ENCODE measurements around the gene UGT1A8. TPM values are rescaled to one million over a fixed set of nuclear protein-coding genes. Genes with fewer than 3 reads are reported as not detected.

Gene UGT1A8
- total RNA-seq, 5 donors from 2014 or later (not counting 1 experiment from before 2014, with no cell fraction given), result not detected

- no peaks in the 10 kb centered on the region for H3K36me3 Mint-ChIP-seq
- H3K4me3 Mint-ChIP-seq, result no peak overlapping the region
- ChIA-PET POLR2A (no interaction called here), CTCF (no interaction called here)
- no peak overlapping the region for H3K27ac ChIP-seq (ENCODE audit: low read length)
- H3K36me3 ChIP-seq (ENCODE audit: control insufficient read depth in 2 of 2, extremely low read depth in 1 of 2, insufficient read depth in 1 of 2, low read length in 1 of 2), result no peaks in the 10 kb centered on the region
- no peak overlapping the region for H3K4me3 ChIP-seq (ENCODE audit: control insufficient read depth in 1 of 2, extremely low read depth in 1 of 2, low read length in 1 of 2)
- H3K9me3 Mint-ChIP-seq, result no peaks in the 10 kb centered on the region
- no peak overlapping the region for H3K27ac Mint-ChIP-seq
- no peaks in the 10 kb centered on the region for H3K9me3 ChIP-seq
- H3K27me3 Mint-ChIP-seq, result peaks cover 14 to 39% of the 10 kb centered on the region in 2 donors
- DNase-seq (no peak), ATAC-seq (replicated peaks in 1 of 4) (no peak)
- H3K4me1 ChIP-seq (ENCODE audit: control insufficient read depth in 1 of 2, extremely low read depth in 1 of 2, insufficient read depth in 2 of 2, low read length in 2 of 2), result no peaks in the 10 kb centered on the region
- H3K27me3 ChIP-seq (replicated peaks in 1 of 2; ENCODE audit: control insufficient read depth in 2 of 2, extremely low read depth in 1 of 2, insufficient read depth in 2 of 2, low read length in 1 of 2), result peaks cover 0 to 48% of the 10 kb centered on the region in 2 experiments
- H3K4me1 Mint-ChIP-seq, result peaks cover 0 to 5% (median 0%) of the 10 kb centered on the region in 3 donors
- no CpG with 5 or more reads among the region's 6 CpGs for WGBS (ENCODE audit: insufficient coverage)
Observed at GRCh38 chr2:233815861-233816260, 198.4 kb downstream of the UGT1A8 start.

GRCh38 chr2:233816334-233816733 lies 198.9 kb downstream of the UGT1A8 start:
- H3K9me3 ChIP-seq, result no peaks in the 10 kb centered on the region
- Mint-ChIP-seq H3K4me3 (no peak overlapping the region), H3K27me3 (peaks cover 14 to 38% of the 10 kb centered on the region in 2 donors), H3K36me3 (no peaks in the 10 kb centered on the region), H3K27ac (no peak overlapping the region), H3K9me3 (no peaks in the 10 kb centered on the region), H3K4me1 (peaks cover 0 to 5% (median 0%) of the 10 kb centered on the region in 3 donors)
- WGBS (ENCODE audit: insufficient coverage), result no CpG with 5 or more reads among the region's 2 CpGs
- no peak overlapping the region for H3K27ac ChIP-seq (ENCODE audit: low read length)
- ChIA-PET CTCF (no interaction called here), POLR2A (no interaction called here)
- H3K4me1 ChIP-seq (ENCODE audit: control insufficient read depth in 1 of 2, extremely low read depth in 1 of 2, insufficient read depth in 2 of 2, low read length in 2 of 2), result no peaks in the 10 kb centered on the region
- ATAC-seq (replicated peaks in 1 of 4) (no peak), DNase-seq (peak in 1 of 35 experiments; percentile 5)
- peaks cover 0 to 47% of the 10 kb centered on the region in 2 experiments for H3K27me3 ChIP-seq (replicated peaks in 1 of 2; ENCODE audit: control insufficient read depth in 2 of 2, extremely low read depth in 1 of 2, insufficient read depth in 2 of 2, low read length in 1 of 2)
- H3K36me3 ChIP-seq (ENCODE audit: control insufficient read depth in 2 of 2, extremely low read depth in 1 of 2, insufficient read depth in 1 of 2, low read length in 1 of 2), result no peaks in the 10 kb centered on the region
- H3K4me3 ChIP-seq (ENCODE audit: control insufficient read depth in 1 of 2, extremely low read depth in 1 of 2, low read length in 1 of 2), result no peak overlapping the region

GRCh38 chr2:233816771-233817170 lies 199.3 kb downstream of the UGT1A8 start:
- Histone ChIP-seq H3K36me3 (ENCODE audit: control insufficient read depth in 2 of 2, extremely low read depth in 1 of 2, insufficient read depth in 1 of 2, low read length in 1 of 2) (no peaks in the 10 kb centered on the region), H3K4me3 (ENCODE audit: control insufficient read depth in 1 of 2, extremely low read depth in 1 of 2, low read length in 1 of 2) (no peak overlapping the region), H3K4me1 (ENCODE audit: control insufficient read depth in 1 of 2, extremely low read depth in 1 of 2, insufficient read depth in 2 of 2, low read length in 2 of 2) (no peaks in the 10 kb centered on the region), H3K9me3 (no peaks in the 10 kb centered on the region), H3K27me3 (replicated peaks in 1 of 2; ENCODE audit: control insufficient read depth in 2 of 2, extremely low read depth in 1 of 2, insufficient read depth in 2 of 2, low read length in 1 of 2) (peaks cover 0 to 45% of the 10 kb centered on the region in 2 experiments), H3K27ac (ENCODE audit: low read length) (no peak overlapping the region)
- peaks cover 0 to 5% (median 0%) of the 10 kb centered on the region in 3 donors for H3K4me1 Mint-ChIP-seq
- H3K4me3 Mint-ChIP-seq, result no peak overlapping the region
- no peak for DNase-seq
- WGBS (ENCODE audit: insufficient coverage), result 100% methylated on average over 2 of the region's 4 CpGs
- peaks cover 14 to 37% of the 10 kb centered on the region in 2 donors for H3K27me3 Mint-ChIP-seq
- no peak overlapping the region for H3K27ac Mint-ChIP-seq
- H3K36me3 Mint-ChIP-seq, result no peaks in the 10 kb centered on the region
- POLR2A ChIA-PET, result no interaction called here
- no peak for ATAC-seq (replicated peaks in 1 of 4)
- no peaks in the 10 kb centered on the region for H3K9me3 Mint-ChIP-seq
- CTCF ChIA-PET, result no interaction called here

GRCh38 chr2:233817361-233817911 lies 200.0 kb downstream of the UGT1A8 start:
- Histone ChIP-seq H3K4me1 (ENCODE audit: control insufficient read depth in 1 of 2, extremely low read depth in 1 of 2, insufficient read depth in 2 of 2, low read length in 2 of 2) (no peaks in the 10 kb centered on the region), H3K9me3 (no peaks in the 10 kb centered on the region), H3K4me3 (ENCODE audit: control insufficient read depth in 1 of 2, extremely low read depth in 1 of 2, low read length in 1 of 2) (no peak overlapping the region), H3K27me3 (replicated peaks in 1 of 2; ENCODE audit: control insufficient read depth in 2 of 2, extremely low read depth in 1 of 2, insufficient read depth in 2 of 2, low read length in 1 of 2) (peaks cover 0 to 52% of the 10 kb centered on the region in 2 experiments), H3K36me3 (ENCODE audit: control insufficient read depth in 2 of 2, extremely low read depth in 1 of 2, insufficient read depth in 1 of 2, low read length in 1 of 2) (no peaks in the 10 kb centered on the region), H3K27ac (ENCODE audit: low read length) (no peak overlapping the region)
- ATAC-seq (replicated peaks in 1 of 4) (no peak), DNase-seq (peak in 1 of 35 experiments; percentile 22)
- CTCF ChIA-PET, result no interaction called here
- POLR2A ChIA-PET, result no interaction called here
- no peak overlapping the region for H3K27ac Mint-ChIP-seq
- peaks cover 0 to 5% (median 0%) of the 10 kb centered on the region in 3 donors for H3K4me1 Mint-ChIP-seq
- WGBS (ENCODE audit: insufficient coverage), result 65% methylated on average over 3 of the region's 3 CpGs
- peaks cover 14 to 33% of the 10 kb centered on the region in 2 donors for H3K27me3 Mint-ChIP-seq
- H3K9me3 Mint-ChIP-seq, result no peaks in the 10 kb centered on the region
- no peak overlapping the region for H3K4me3 Mint-ChIP-seq
- no peaks in the 10 kb centered on the region for H3K36me3 Mint-ChIP-seq

GRCh38 chr2:233817995-233818638 lies 200.7 kb downstream of the UGT1A8 start:
- H3K27ac Mint-ChIP-seq, result no peak overlapping the region

GRCh38 chr2:233818639-233819621 lies 201.5 kb downstream of the UGT1A8 start:
- 57% methylated on average over 11 of the region's 17 CpGs for WGBS (ENCODE audit: insufficient coverage)
- no peaks in the 10 kb centered on the region for H3K36me3 Mint-ChIP-seq
- no peaks in the 10 kb centered on the region for H3K36me3 ChIP-seq (ENCODE audit: control insufficient read depth in 2 of 2, extremely low read depth in 1 of 2, insufficient read depth in 1 of 2, low read length in 1 of 2)

More at GRCh38 chr2:233817995-233818638, 200.7 kb downstream of the UGT1A8 start:
- peaks cover 14 to 33% of the 10 kb centered on the region in 2 donors for H3K27me3 Mint-ChIP-seq
- H3K9me3 Mint-ChIP-seq, result no peaks in the 10 kb centered on the region
- H3K4me1 Mint-ChIP-seq, result peaks cover 0 to 5% (median 0%) of the 10 kb centered on the region in 3 donors
- H3K36me3 ChIP-seq (ENCODE audit: control insufficient read depth in 2 of 2, extremely low read depth in 1 of 2, insufficient read depth in 1 of 2, low read length in 1 of 2), result no peaks in the 10 kb centered on the region
- no peak overlapping the region for H3K4me3 Mint-ChIP-seq
- ChIA-PET POLR2A (no interaction called here), CTCF (no interaction called here)
- peaks cover 0 to 55% of the 10 kb centered on the region in 2 experiments for H3K27me3 ChIP-seq (replicated peaks in 1 of 2; ENCODE audit: control insufficient read depth in 2 of 2, extremely low read depth in 1 of 2, insufficient read depth in 2 of 2, low read length in 1 of 2)
- WGBS (ENCODE audit: insufficient coverage), result 90% methylated on average over 10 of the region's 11 CpGs
- no peaks in the 10 kb centered on the region for H3K36me3 Mint-ChIP-seq
- H3K4me3 ChIP-seq (ENCODE audit: control insufficient read depth in 1 of 2, extremely low read depth in 1 of 2, low read length in 1 of 2), result no peak overlapping the region
- no peaks in the 10 kb centered on the region for H3K9me3 ChIP-seq
- no peaks in the 10 kb centered on the region for H3K4me1 ChIP-seq (ENCODE audit: control insufficient read depth in 1 of 2, extremely low read depth in 1 of 2, insufficient read depth in 2 of 2, low read length in 2 of 2)
- no peak overlapping the region for H3K27ac ChIP-seq (ENCODE audit: low read length)
- DNase-seq, result peak in 2 of 35 experiments; percentile 9 to 19
- ATAC-seq (replicated peaks in 1 of 4), result no peak

More at GRCh38 chr2:233818639-233819621, 201.5 kb downstream of the UGT1A8 start:
- Histone ChIP-seq H3K27me3 (replicated peaks in 1 of 2; ENCODE audit: control insufficient read depth in 2 of 2, extremely low read depth in 1 of 2, insufficient read depth in 2 of 2, low read length in 1 of 2) (peaks cover 0 to 53% of the 10 kb centered on the region in 2 experiments), H3K4me3 (ENCODE audit: control insufficient read depth in 1 of 2, extremely low read depth in 1 of 2, low read length in 1 of 2) (no peak overlapping the region), H3K9me3 (no peaks in the 10 kb centered on the region), H3K4me1 (ENCODE audit: control insufficient read depth in 1 of 2, extremely low read depth in 1 of 2, insufficient read depth in 2 of 2, low read length in 2 of 2) (no peaks in the 10 kb centered on the region), H3K27ac (ENCODE audit: low read length) (no peak overlapping the region)
- ATAC-seq (replicated peaks in 1 of 4) (no peak), DNase-seq (peak in 1 of 35 experiments; percentile 21)
- H3K27ac Mint-ChIP-seq, result no peak overlapping the region
- H3K4me3 Mint-ChIP-seq, result no peak overlapping the region
- POLR2A ChIA-PET, result no interaction called here
- CTCF ChIA-PET, result no interaction called here
- H3K27me3 Mint-ChIP-seq, result peaks cover 14 to 33% of the 10 kb centered on the region in 2 donors
- H3K9me3 Mint-ChIP-seq, result no peaks in the 10 kb centered on the region
- peaks cover 0 to 5% (median 0%) of the 10 kb centered on the region in 3 donors for H3K4me1 Mint-ChIP-seq

Measured in T-cell (primary cell).